K562 (cell line): ENCODE results near the gene PTPN13. TPM values are rescaled to one million over a fixed set of nuclear protein-coding genes. Genes with fewer than 3 reads are reported as not detected.

Experiments
- ATAC-seq: fragments of 200-7000 bp; cut with Tn5 transposase; 3 replicates; pipeline ENCODE4 v1.9.1; 2020; ENCODE audit warnings: moderate library complexity
- BruUV-seq: library from RNA; stranded (reverse); fragments of 400-500 nt; replicated peaks from 2 replicates; lab custom pipeline; 2021; lab: Mats Ljungman, UMichigan
- CTCF ChIA-PET: fragments of 300-600 bp; formaldehyde crosslinking; extraction: SDS; loops from one replicate; lab custom pipeline; 2021; ENCODE audit warnings: low intra/inter-chr PET ratio; lab: Yijun Ruan, JAX
- POLR2A ChIA-PET: fragments of 300-600, 350-650 bp; sonication (Branson Sonifier 250); formaldehyde crosslinking; extraction: SDS; loops from one replicate; lab custom pipeline; 2021; ENCODE audit warnings: antibody characterized with exemption, inconsistent platforms; lab: Yijun Ruan, JAX
- DNase-seq, 4 experiments: peaks; one replicate each; pipeline versions ENCODE4 v3.0.0 to v3.0.0-alpha.2; 2011 to 2018; ENCODE audit warnings: low spot score in 3 of 4, mixed read lengths in 3 of 4; ENCODE audit errors: extremely low read depth in 1 of 4
- FAIRE-seq: peaks from 2 replicates; lab custom pipeline; 2011; peaks lifted over from hg19 to GRCh38; lab: Jason Lieb, UNC
- H2AFZ ChIP-seq: 2 replicates; pipeline ENCODE4 v1.6.0; 2011; ENCODE audit warnings: low read depth, low read length, control low read depth, inconsistent platforms
- H3K27ac ChIP-seq: fragments of 200-600 bp; 3 replicates; pipeline ENCODE4 v1.8.0; 2011; ENCODE audit warnings: low read depth, mild to moderate bottlenecking, control low read depth, inconsistent platforms, low read length, moderate library complexity, mixed read lengths; ENCODE audit errors: extremely low read depth
- H3K27me3 ChIP-seq, 2 experiments: fragments of 300-600 bp in 1 of 2; 2 replicates in 1 of 2; 3 replicates in 1 of 2; pipeline versions ENCODE4 v1.6.0 to v1.8.0; 2011; ENCODE audit warnings: inconsistent platforms in 2 of 2, low read length in 2 of 2, mild to moderate bottlenecking in 1 of 2, mixed read lengths in 1 of 2, moderate library complexity in 1 of 2; ENCODE audit not compliant: control insufficient read depth in 2 of 2, insufficient read depth in 2 of 2
- H3K36me3 ChIP-seq: fragments of 300-600 bp; 3 replicates; pipeline ENCODE4 v1.8.0; 2011; ENCODE audit warnings: mild to moderate bottlenecking, low read length, inconsistent platforms; ENCODE audit not compliant: control insufficient read depth, insufficient read depth
- H3K4me1 ChIP-seq, 2 experiments: fragments of 200-600 bp in 1 of 2; replicated peaks in 1 of 2; 2 replicates in 1 of 2; 3 replicates in 1 of 2; pipeline versions ENCODE4 v1.5.1 to v1.8.0; 2011; ENCODE audit warnings: inconsistent platforms in 2 of 2, low read length in 2 of 2, mild to moderate bottlenecking in 1 of 2, mixed read lengths in 1 of 2, moderate library complexity in 1 of 2; ENCODE audit not compliant: control insufficient read depth in 2 of 2, insufficient read depth in 2 of 2
- H3K4me2 ChIP-seq: 2 replicates; pipeline ENCODE4 v1.6.1; 2011; ENCODE audit warnings: low read length, control low read depth, inconsistent platforms, mixed read lengths; ENCODE audit not compliant: insufficient read depth
- H3K4me3 ChIP-seq: fragments of 200-600 bp; sonication (generic), shearing (Covaris generic); 2 replicates; pipeline ENCODE4 v1.5.1; 2016; ENCODE audit warnings: control low read depth, inconsistent platforms
- H3K79me2 ChIP-seq: fragments of 200-600 bp; 3 replicates; pipeline ENCODE4 v1.8.0; 2011; ENCODE audit warnings: low read length, inconsistent platforms; ENCODE audit not compliant: control insufficient read depth, insufficient read depth
- H3K9ac ChIP-seq, 2 experiments: 2 replicates each; pipeline versions ENCODE4 v1.6.0 to v1.6.1; 2011; ENCODE audit warnings: low read depth in 2 of 2, low read length in 2 of 2, control low read depth in 1 of 2, inconsistent platforms in 1 of 2, mild to moderate bottlenecking in 1 of 2, mixed read lengths in 1 of 2; ENCODE audit not compliant: insufficient read depth in 1 of 2
- H3K9me1 ChIP-seq: one replicate; pipeline ENCODE4 v1.6.0; 2011; ENCODE audit warnings: inconsistent platforms, mild to moderate bottlenecking, low read length, moderate library complexity; ENCODE audit not compliant: control insufficient read depth, insufficient read depth
- H3K9me3 ChIP-seq: replicated peaks from 2 replicates; pipeline ENCODE4 v1.5.1; 2011; ENCODE audit warnings: low read depth, low read length, inconsistent platforms; ENCODE audit not compliant: control insufficient read depth, insufficient read depth
- H4K20me1 ChIP-seq: replicated peaks from 2 replicates; pipeline ENCODE4 v1.6.1; 2011; ENCODE audit warnings: low read length, inconsistent platforms, mixed read lengths; ENCODE audit not compliant: control insufficient read depth, insufficient read depth
- DMBX1 ChIP-seq: fragments of 250-450 bp; sonication (Bioruptor Pico); IDR thresholded peaks from 2 replicates; pipeline ENCODE4 v1.8.0; 2022; ENCODE audit warnings: inconsistent platforms, mild to moderate bottlenecking, moderate library complexity, borderline replicate concordance
- STAT5A ChIP-seq: IDR thresholded peaks from 2 replicates; pipeline ENCODE4 v1.6.1; 2012; ENCODE audit warnings: low read length, inconsistent platforms, borderline replicate concordance
- ZNF24 ChIP-seq: fragments of 450-650 bp; IDR thresholded peaks from 2 replicates; pipeline ENCODE4 v1.6.1; 2016
- ZNF436 ChIP-seq: fragments of 250-450, 450-650 bp; sonication (Bioruptor Pico); formaldehyde crosslinking; IDR thresholded peaks from 2 replicates; pipeline ENCODE4 v1.7.0; 2020; ENCODE audit warnings: mild to moderate bottlenecking
- WGBS: fragments of 100-300 bp; shearing (Covaris generic); methylation state at CpG from one replicate; pipeline ENCODE4 v1.1.6; 2016; ENCODE audit warnings: low coverage, mixed read lengths; ENCODE audit not compliant: insufficient coverage; ENCODE audit errors: missing lambda C conversion rate; 5-methylcytosine and 5-hydroxymethylcytosine counted together
- in situ Hi-C: fragments of 300-500 bp; cut with MboI; formaldehyde crosslinking; loops from 4 replicates; pipeline ENCODE4 v1.15.0; 2018; ENCODE audit warnings: inconsistent platforms, mixed read lengths
- intact Hi-C: fragments of 100-400 bp; cut with micrococcal nuclease; formaldehyde crosslinking; loops from 2 replicates; pipeline ENCODE4 v1.14.2; 2022
- polyA plus RNA-seq, 8 experiments: library from polyadenylated mRNA; depleted of rRNA in 4 of 8; stranded (reverse) in 5 of 8; unstranded in 3 of 8; fragments of >200 nt; fragmentation: Nextera tagmentation in 2 of 8; fragmentation: Illumina TruSeq in 1 of 8; extraction: Ambion mirVana in 2 of 8; extraction: Trizol in 1 of 8; gene quantifications; 2 replicates each; pipeline versions ENCODE4 v1.2.1 to v1.2.3, GENCODE V29; 2011 to 2014; ENCODE audit warnings: inconsistent platforms in 1 of 8, missing spikeins in 1 of 8
- total RNA-seq, 7 experiments: library from RNA; depleted of rRNA in 6 of 7; stranded (reverse); fragments of >200 nt in 6 of 7; fragmentation: Illumina TruSeq in 2 of 7; extraction: Trizol in 2 of 7; gene quantifications; 2 replicates each; pipeline versions ENCODE4 v1.2.1 to v1.2.3, GENCODE V29; 2011 to 2021; ENCODE audit warnings: low replicate concordance in 1 of 7
- TF ChIP-seq, protein P1 (sequence below): fragments of 250-450 bp; sonication (Bioruptor Pico); IDR thresholded peaks from 2 replicates; pipeline ENCODE4 v1.5.0; 2021; ENCODE audit warnings: mild to moderate bottlenecking, borderline replicate concordance

The PTPN13 gene
- total and polyA plus RNA-seq, 9 of the 15 experiments (the other 6 are each of a cell fraction or from before 2014, with no cell fraction given) = 0.33 TPM; not detected in 8

DNA sequence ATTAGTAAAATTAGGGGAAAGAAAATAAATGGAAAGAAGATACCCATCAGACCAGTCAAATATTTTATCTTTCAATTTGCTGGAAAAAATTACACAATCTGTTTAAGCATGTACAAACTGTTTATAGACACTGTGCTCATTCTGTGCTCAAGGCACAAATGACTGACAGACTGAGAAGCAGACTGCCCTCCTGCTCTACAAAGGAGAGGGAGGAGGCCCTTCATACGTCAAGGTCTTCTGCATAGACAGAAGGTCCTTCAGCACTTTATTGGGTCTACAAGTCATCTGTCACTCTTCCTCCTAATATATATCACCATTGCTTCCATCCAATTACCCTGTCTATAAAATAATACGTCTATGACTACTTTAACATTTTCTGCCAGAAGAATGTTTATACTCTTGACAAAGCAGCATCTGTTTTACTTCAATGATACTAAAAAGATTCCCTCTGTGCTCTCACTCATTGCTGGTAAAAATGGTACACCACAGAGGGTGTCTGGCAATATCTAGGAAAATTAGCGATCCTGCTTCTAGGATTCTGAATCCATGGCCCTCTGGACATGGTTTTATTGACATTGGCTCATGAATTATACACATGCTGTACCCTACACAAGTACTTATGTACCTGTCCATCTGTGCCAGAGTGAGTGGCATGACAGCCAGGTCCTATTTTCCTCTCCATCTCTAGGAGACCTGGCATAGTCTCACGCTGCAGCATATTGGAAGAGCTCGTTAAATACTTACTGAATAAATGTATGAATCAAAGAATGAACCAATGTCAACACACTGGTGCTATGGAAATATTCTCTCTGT lies 243.8 kb downstream of the PTPN13 start (continued):
- TF ChIP-seq, protein P1, sequence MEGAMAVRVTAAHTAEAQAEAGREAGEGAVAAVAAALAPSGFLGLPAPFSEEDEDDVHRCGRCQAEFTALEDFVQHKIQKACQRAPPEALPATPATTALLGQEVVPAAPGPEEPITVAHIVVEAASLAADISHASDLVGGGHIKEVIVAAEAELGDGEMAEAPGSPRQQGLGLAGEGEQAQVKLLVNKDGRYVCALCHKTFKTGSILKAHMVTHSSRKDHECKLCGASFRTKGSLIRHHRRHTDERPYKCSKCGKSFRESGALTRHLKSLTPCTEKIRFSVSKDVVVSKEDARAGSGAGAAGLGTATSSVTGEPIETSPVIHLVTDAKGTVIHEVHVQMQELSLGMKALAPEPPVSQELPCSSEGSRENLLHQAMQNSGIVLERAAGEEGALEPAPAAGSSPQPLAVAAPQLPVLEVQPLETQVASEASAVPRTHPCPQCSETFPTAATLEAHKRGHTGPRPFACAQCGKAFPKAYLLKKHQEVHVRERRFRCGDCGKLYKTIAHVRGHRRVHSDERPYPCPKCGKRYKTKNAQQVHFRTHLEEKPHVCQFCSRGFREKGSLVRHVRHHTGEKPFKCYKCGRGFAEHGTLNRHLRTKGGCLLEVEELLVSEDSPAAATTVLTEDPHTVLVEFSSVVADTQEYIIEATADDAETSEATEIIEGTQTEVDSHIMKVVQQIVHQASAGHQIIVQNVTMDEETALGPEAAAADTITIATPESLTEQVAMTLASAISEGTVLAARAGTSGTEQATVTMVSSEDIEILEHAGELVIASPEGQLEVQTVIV (CRISPR knock-in tag) = no peak

DNA sequence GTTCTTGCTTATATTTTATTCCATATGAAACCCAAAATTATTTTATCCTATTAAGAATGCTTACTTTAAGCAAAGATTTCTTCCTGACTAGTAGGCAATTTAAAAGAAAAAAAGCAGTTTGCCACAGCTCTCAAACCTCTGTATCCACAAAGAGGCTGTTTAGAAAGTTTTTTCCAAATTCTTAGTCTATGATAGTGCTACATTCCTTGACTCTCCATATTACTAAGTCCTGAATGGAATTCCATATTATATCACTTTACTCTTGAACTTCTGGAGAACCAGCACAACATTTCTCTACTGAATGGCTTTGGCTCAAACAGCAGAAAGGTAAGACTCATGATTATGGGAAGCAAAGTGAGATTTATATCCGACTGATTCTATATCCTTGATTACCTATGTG lies 246.7 kb downstream of the PTPN13 start:
- no peak overlapping the region for H3K4me2 ChIP-seq
- no peak overlapping the region for H3K9ac ChIP-seq
- POLR2A ChIA-PET = no interaction called here
- CTCF ChIA-PET = no interaction called here
- WGBS = 0% methylated on average over 1 of the region's 1 CpG
- no peaks in the 10 kb centered on the region for H3K79me2 ChIP-seq
- TF ChIP-seq ZNF436 (CRISPR knock-in tag) (no peak), ZNF24 (no peak), STAT5A (no peak), DMBX1 (CRISPR knock-in tag) (no peak)
- FAIRE-seq = no peak
- H4K20me1 ChIP-seq = no peaks in the 10 kb centered on the region
- intact Hi-C loops = no loop called here
- BruUV-seq = no TSS peak
- in situ Hi-C loops = no loop called here
- no peaks in the 10 kb centered on the region for H3K36me3 ChIP-seq
- no peak for DNase-seq
- H3K4me3 ChIP-seq = no peak overlapping the region
- H2AFZ ChIP-seq = no peak overlapping the region
- H3K9me3 ChIP-seq = no peaks in the 10 kb centered on the region
- no peaks in the 10 kb centered on the region for H3K9me1 ChIP-seq
- no peaks in the 10 kb centered on the region for H3K4me1 ChIP-seq
- H3K27ac ChIP-seq = no peak overlapping the region
- H3K27me3 ChIP-seq = peaks cover 3 to 5% of the 10 kb centered on the region in 2 experiments; a peak in 3 of 5 replicates
- ATAC-seq = no peak
